Measurements from ENCODE around the gene TSC22D2.

The TSC22D2 gene

DNA sequence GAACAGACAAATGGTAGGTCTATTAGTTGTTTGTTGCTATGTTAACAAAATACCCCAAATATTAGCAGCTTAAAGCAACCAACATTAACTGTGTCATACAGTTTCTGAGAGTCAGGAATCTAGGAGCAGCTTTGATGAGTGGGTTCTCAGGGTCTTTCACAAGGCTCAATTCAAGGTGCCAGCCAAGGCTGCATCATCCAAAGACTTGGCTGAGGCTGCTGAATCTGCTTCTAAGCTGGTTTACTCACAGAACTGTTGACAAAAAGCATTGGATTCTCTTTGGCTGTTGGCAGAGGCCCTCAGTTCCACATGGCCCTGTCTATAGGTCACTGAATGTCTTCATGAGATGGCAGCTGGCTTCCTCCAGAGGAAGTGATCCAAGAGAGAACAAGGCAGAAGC, 40.3 kb upstream of the TSC22D2 start:
- DNase-seq (ENCODE audit: low read depth): no peak
- TF ChIP-seq CTCF (IDR thresholded peaks at IDR 0.05; ENCODE audit: low read length, missing control alignments): no peak
- no peak overlapping the region for H3K4me3 ChIP-seq (replicated peaks; ENCODE audit: low read depth, low read length)

- peak; percentile 93 for DNase-seq (ENCODE audit: low read depth)
- peak overlapping the region; percentile 52 for H3K4me3 ChIP-seq (replicated peaks; ENCODE audit: low read depth, low read length)
Measured at GRCh38 chr3:150370122-150370602, 37.9 kb upstream of the TSC22D2 start.

GRCh38 chr3:150370999-150371398, 37.1 kb upstream of the TSC22D2 start:
- H3K4me3 ChIP-seq (replicated peaks; ENCODE audit: low read depth, low read length): peak overlapping the region; percentile 52
- TF ChIP-seq CTCF (IDR thresholded peaks at IDR 0.05; ENCODE audit: low read length, missing control alignments): no peak
- no peak for DNase-seq (ENCODE audit: low read depth)

More at GRCh38 chr3:150370122-150370602, 37.9 kb upstream of the TSC22D2 start:
- TF ChIP-seq CTCF (IDR thresholded peaks at IDR 0.05; ENCODE audit: low read length, missing control alignments): peak; percentile 24

DNA sequence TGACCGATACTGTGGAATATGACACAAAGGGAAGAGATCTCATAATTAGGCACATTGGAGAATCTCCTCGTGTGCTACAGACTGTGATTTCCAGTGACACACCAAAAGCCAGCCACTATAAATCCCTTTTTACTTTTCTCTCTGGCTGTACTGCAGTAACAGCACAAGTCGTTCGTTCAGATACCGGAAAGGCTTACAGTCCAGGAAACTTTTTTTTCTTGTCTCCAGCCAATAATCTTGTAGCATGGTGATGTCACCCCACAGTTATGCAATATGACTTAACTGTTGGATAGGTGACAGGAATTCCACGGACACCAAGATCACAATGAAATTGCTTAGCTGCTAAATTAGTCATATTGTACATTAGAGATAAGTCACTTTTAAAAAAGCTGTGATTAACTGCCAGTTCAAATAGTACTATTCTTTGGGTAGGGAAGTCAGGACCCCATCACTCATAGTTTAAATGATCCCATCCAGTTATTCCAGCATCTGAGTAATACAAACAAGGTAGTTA, 36.3 kb upstream of the TSC22D2 start:
- no peak for TF ChIP-seq CTCF (IDR thresholded peaks at IDR 0.05; ENCODE audit: low read length, missing control alignments)
- H3K4me3 ChIP-seq (replicated peaks; ENCODE audit: low read depth, low read length): peak overlapping the region; percentile 52
- peak; percentile 99 for DNase-seq (ENCODE audit: low read depth)

GRCh38 chr3:150372320-150372719, 35.8 kb upstream of the TSC22D2 start:
- no peak for DNase-seq (ENCODE audit: low read depth)
- no peak for TF ChIP-seq CTCF (IDR thresholded peaks at IDR 0.05; ENCODE audit: low read length, missing control alignments)
- no peak overlapping the region for H3K4me3 ChIP-seq (replicated peaks; ENCODE audit: low read depth, low read length)

GRCh38 chr3:150372722-150373121, 35.4 kb upstream of the TSC22D2 start:
- no peak overlapping the region for H3K4me3 ChIP-seq (replicated peaks; ENCODE audit: low read depth, low read length)
- peak; percentile 27 for TF ChIP-seq CTCF (IDR thresholded peaks at IDR 0.05; ENCODE audit: low read length, missing control alignments)
- DNase-seq (ENCODE audit: low read depth): peak; percentile 33

GRCh38 chr3:150373234-150373875, 34.7 kb upstream of the TSC22D2 start:
- DNase-seq (ENCODE audit: low read depth): no peak
- no peak for TF ChIP-seq CTCF (IDR thresholded peaks at IDR 0.05; ENCODE audit: low read length, missing control alignments)
- H3K4me3 ChIP-seq (replicated peaks; ENCODE audit: low read depth, low read length): no peak overlapping the region
